Loucy (cell line): ENCODE measurements around the gene EIF2S1.

Experiments
- H2AFZ ChIP-seq: fragments of 200-600 bp; sonication (generic); 2 replicates; pipeline ENCODE4 v1.6.0; 2016; ENCODE audit warnings: antibody characterized with exemption, mild to moderate bottlenecking, low read length, moderate library complexity
- H3F3A ChIP-seq: fragments of 200-600 bp; 2 replicates; pipeline ENCODE4 v1.6.0; 2016; ENCODE audit warnings: antibody characterized with exemption, low read depth, mild to moderate bottlenecking
- H3K27me3 ChIP-seq: fragments of 200-600 bp; sonication (generic); 2 replicates; pipeline ENCODE4 v1.6.1; 2014; ENCODE audit warnings: low read length, mild to moderate bottlenecking; ENCODE audit not compliant: insufficient read depth, poor library complexity, severe bottlenecking
- H3K36me3 ChIP-seq: fragments of 200-600 bp; sonication (generic); 2 replicates; pipeline ENCODE4 v1.6.1; 2016; ENCODE audit warnings: low read length; ENCODE audit not compliant: insufficient read depth
- H3K4me1 ChIP-seq: fragments of 200-600 bp; sonication (generic); 2 replicates; pipeline ENCODE4 v1.5.1; 2014; ENCODE audit warnings: low read length, mild to moderate bottlenecking; ENCODE audit not compliant: insufficient read depth, poor library complexity, severe bottlenecking
- H3K4me2 ChIP-seq: fragments of 200-600 bp; sonication (generic); 2 replicates; pipeline ENCODE4 v1.6.0; 2014; ENCODE audit warnings: antibody characterized with exemption, low read length, low read depth, mild to moderate bottlenecking; ENCODE audit not compliant: poor library complexity, severe bottlenecking
- H3K4me3 ChIP-seq: fragments of 200-600 bp; sonication (generic); 2 replicates; pipeline ENCODE4 v1.5.1; 2014; ENCODE audit warnings: low read length, mild to moderate bottlenecking, mixed read lengths; ENCODE audit not compliant: poor library complexity, severe bottlenecking
- H3K79me2 ChIP-seq: fragments of 200-600 bp; sonication (generic); 2 replicates; pipeline ENCODE4 v1.6.1; 2014; ENCODE audit warnings: low read length; ENCODE audit not compliant: insufficient read depth
- H3K9ac ChIP-seq: fragments of 200-600 bp; sonication (generic); 2 replicates; pipeline ENCODE4 v1.6.0; 2014; ENCODE audit warnings: mild to moderate bottlenecking, low read depth, low read length, moderate library complexity; ENCODE audit not compliant: poor library complexity, severe bottlenecking
- H3K9me2 ChIP-seq: fragments of 200-600 bp; sonication (generic); replicated peaks from 2 replicates; pipeline ENCODE4 v1.6.1; 2016; ENCODE audit warnings: low read depth, low read length, mixed read lengths
- H3K9me3 ChIP-seq: fragments of 200-600 bp; sonication (generic); 2 replicates; pipeline ENCODE4 v1.6.1; 2014; ENCODE audit warnings: mild to moderate bottlenecking, antibody characterized with exemption, low read length, low read depth; ENCODE audit not compliant: insufficient read depth
- H4K20me1 ChIP-seq: fragments of 200-600 bp; sonication (generic); 2 replicates; pipeline ENCODE4 v1.6.0; 2014; ENCODE audit warnings: antibody characterized with exemption, low read length, mild to moderate bottlenecking; ENCODE audit not compliant: insufficient read depth, poor library complexity, severe bottlenecking
- CTCF ChIP-seq: fragments of 200-600 bp; sonication (generic); conservative IDR thresholded peaks from 2 replicates; pipeline ENCODE4 v1.5.1; 2014; ENCODE audit warnings: mild to moderate bottlenecking, antibody characterized with exemption, low read length
- EZH2phosphoT487 ChIP-seq: fragments of 200-600 bp; IDR thresholded peaks from 2 replicates; pipeline ENCODE4 v1.6.1; 2018; ENCODE audit warnings: antibody characterized with exemption, mild to moderate bottlenecking, moderate library complexity, borderline replicate concordance

EIF2S1 gene

GRCh38 chr14:67426161-67426560, 66.0 kb downstream of the EIF2S1 start:
- no peak overlapping the region for H3K4me3 ChIP-seq
- H3K4me2 ChIP-seq = no peak overlapping the region
- no peaks in the 10 kb centered on the region for H3K9me3 ChIP-seq
- TF ChIP-seq CTCF (no peak), EZH2phosphoT487 (no peak)
- no peak overlapping the region for H2AFZ ChIP-seq
- H3K9me2 ChIP-seq = no peaks in the 10 kb centered on the region
- H3F3A ChIP-seq = no peaks in the 10 kb centered on the region
- no peaks in the 10 kb centered on the region for H3K27me3 ChIP-seq
- H3K4me1 ChIP-seq = no peaks in the 10 kb centered on the region
- no peaks in the 10 kb centered on the region for H3K36me3 ChIP-seq
- H3K79me2 ChIP-seq = no peaks in the 10 kb centered on the region
- no peaks in the 10 kb centered on the region for H4K20me1 ChIP-seq
- no peak overlapping the region for H3K9ac ChIP-seq

- H3F3A ChIP-seq = no peaks in the 10 kb centered on the region
- no peaks in the 10 kb centered on the region for H3K36me3 ChIP-seq
- no peaks in the 10 kb centered on the region for H3K79me2 ChIP-seq
- H3K27me3 ChIP-seq = no peaks in the 10 kb centered on the region
- H3K4me3 ChIP-seq = no peak overlapping the region
- H3K9me2 ChIP-seq = no peaks in the 10 kb centered on the region
- no peaks in the 10 kb centered on the region for H3K9me3 ChIP-seq
- H2AFZ ChIP-seq = 0 out of 2 replicates have a peak overlapping the region, but pooled peaks have one; percentile 3
- no peak overlapping the region for H3K4me2 ChIP-seq
- H4K20me1 ChIP-seq = no peaks in the 10 kb centered on the region
- no peak overlapping the region for H3K9ac ChIP-seq
- TF ChIP-seq EZH2phosphoT487 (no peak), CTCF (peak; percentile 87)
- no peaks in the 10 kb centered on the region for H3K4me1 ChIP-seq
Measured at GRCh38 chr14:67426983-67427606, 67.0 kb downstream of the EIF2S1 start.

GRCh38 chr14:67428501-67429031, 68.4 kb downstream of the EIF2S1 start:
- Histone ChIP-seq H2AFZ (no peak overlapping the region), H3F3A (no peaks in the 10 kb centered on the region), H3K9me2 (no peaks in the 10 kb centered on the region), H3K36me3 (no peaks in the 10 kb centered on the region), H3K4me1 (no peaks in the 10 kb centered on the region), H3K4me3 (no peak overlapping the region), H3K4me2 (no peak overlapping the region), H3K9ac (no peak overlapping the region), H3K9me3 (no peaks in the 10 kb centered on the region), H4K20me1 (no peaks in the 10 kb centered on the region), H3K27me3 (no peaks in the 10 kb centered on the region), H3K79me2 (no peaks in the 10 kb centered on the region)
- TF ChIP-seq CTCF = no peak
- no peak for TF ChIP-seq EZH2phosphoT487
